ENCODE data around the gene GGTLC2.

GRCh38 chr22:22618448-22618847, 26.0 kb upstream of the GGTLC2 start:
- TF ChIP-seq MAX (IDR thresholded peaks at IDR 0.05; ENCODE audit: low read depth, low read length) (no peak), POLR2A (IDR thresholded peaks at IDR 0.05; ENCODE audit: extremely low read depth, insufficient read length) (no peak), CTCF (IDR thresholded peaks at IDR 0.05; ENCODE audit: low read depth, low read length) (no peak)
